ENCODE results near the gene CFP. TPM values are rescaled to one million over a fixed set of nuclear protein-coding genes. Genes with fewer than 3 reads are reported as not detected.

CFP gene
- polyA plus RNA-seq, 3 donors, result 461 to 498 (median 491) TPM

GRCh38 chrX:47574547-47575301 lies 55.0 kb downstream of the CFP start:
- H4K20me1 ChIP-seq (ENCODE audit: insufficient read depth, low read length), result no peaks in the 10 kb centered on the region
- peak overlapping the region in 1 of 2 donors; percentile 63 for H3K4me3 Mint-ChIP-seq

More at GRCh38 chrX:47574547-47575301, 55.0 kb downstream of the CFP start:
- 17% methylated on average over 14 of the region's 27 CpGs for WGBS (ENCODE audit: insufficient coverage)
- intact Hi-C loops (cut with micrococcal nuclease), result loop anchor here (5.0 kb wide), 2 partner anchors 43 to 58 kb away; partner anchors contain the start of gene SYN1 (in 1 of the 2)
- H2AFZ ChIP-seq (ENCODE audit: insufficient read depth, low read depth, low read length, poor library complexity, severe bottlenecking), result no peak overlapping the region
- H3K4me2 ChIP-seq (replicated peaks; ENCODE audit: extremely low read depth, low read length, poor library complexity, severe bottlenecking), result peak overlapping the region; percentile 61
- no peak overlapping the region for H3K9ac ChIP-seq (ENCODE audit: insufficient read depth, low read length, poor library complexity, severe bottlenecking)
- peaks cover 11 to 23% (median 21%) of the 10 kb centered on the region in 3 donors for H3K27me3 Mint-ChIP-seq (ENCODE audit: low read depth in 3 of 3)
- peak in 1 of 3 donors; percentile 20 for DNase-seq
- no peaks in the 10 kb centered on the region for H3K9me3 ChIP-seq (replicated peaks in 1 of 2; ENCODE audit: control insufficient read depth in 1 of 2, insufficient read depth in 1 of 2, low read length in 2 of 2)
- no peaks in the 10 kb centered on the region for H3K79me2 ChIP-seq (ENCODE audit: insufficient read depth, low read length)
- peaks cover 26 to 29% of the 10 kb centered on the region in 2 donors for H3K36me3 Mint-ChIP-seq
- H3K9me3 Mint-ChIP-seq, result peaks cover 0 to 10% (median 5%) of the 10 kb centered on the region in 7 donors
- peaks cover 42% of the 10 kb centered on the region for H3K4me1 Mint-ChIP-seq
- peak overlapping the region in 1 of 3 experiments; percentile 56 for H3K4me3 ChIP-seq (replicated peaks in 1 of 3; ENCODE audit: low read depth in 2 of 3, low read length in 3 of 3)
- peaks cover 0 to 13% of the 10 kb centered on the region in 2 donors for H3K27me3 ChIP-seq (ENCODE audit: control insufficient read depth in 2 of 2, insufficient read depth in 2 of 2, low read length in 2 of 2)
- H3K36me3 ChIP-seq (replicated peaks in 1 of 2; ENCODE audit: control insufficient read depth in 1 of 2, insufficient read depth in 2 of 2, low read length in 2 of 2), result peaks cover 18 to 24% of the 10 kb centered on the region in 2 donors
- H3K27ac Mint-ChIP-seq, result no peak overlapping the region
- H3K27ac ChIP-seq (ENCODE audit: low read depth in 1 of 2, low read length in 2 of 2), result no peak overlapping the region
- TF ChIP-seq CTCF (IDR thresholded peaks at IDR 0.05), result no peak
- H3K4me1 ChIP-seq (ENCODE audit: control insufficient read depth in 1 of 2, insufficient read depth in 2 of 2, low read length in 2 of 2), result peaks cover 34 to 55% of the 10 kb centered on the region in 2 donors
